HCT116 (cell line): ENCODE measurements around the gene OSGIN1. TPM values are rescaled to one million over a fixed set of nuclear protein-coding genes. Genes with fewer than 3 reads are reported as not detected.
"Not testable (repeated sequence)": the region's sequence is repeated elsewhere in the genome, so short reads cannot be mapped to it uniquely, and the experiment has no call there.

Experiments
- ATAC-seq: fragments of 200-7000 bp; cut with Tn5 transposase; 2 replicates; pipeline ENCODE4 v1.9.1; 2020; ENCODE audit warnings: mild to moderate bottlenecking, moderate library complexity
- BruUV-seq: library from RNA; stranded (reverse); fragments of 400-500 nt; replicated peaks from 2 replicates; lab custom pipeline; 2021; lab: Mats Ljungman, UMichigan
- CTCF ChIA-PET: fragments of 300-600 bp; sonication (Branson Sonifier 250); formaldehyde crosslinking; loops from one replicate; lab custom pipeline; 2021; ENCODE audit warnings: antibody characterized with exemption; lab: Charles Lee
- POLR2A ChIA-PET: fragments of 300-600, 350-600 bp; sonication (Branson Sonifier 250); formaldehyde crosslinking; loops from one replicate; lab custom pipeline; 2021; ENCODE audit warnings: antibody characterized with exemption; lab: Charles Lee
- RAD21 ChIA-PET, 2 experiments: fragments of 300-600 bp; sonication (Branson Sonifier 250); formaldehyde crosslinking; loops; one replicate each; lab custom pipeline; 2023; ENCODE audit warnings: low total read pairs in 2 of 2; ENCODE audit not compliant: uncharacterized antibody in 2 of 2, unreplicated experiment in 2 of 2, low non-redundant PET in 1 of 2; lab: Charles Lee
- DNase-seq: peaks from one replicate; pipeline ENCODE4 v3.0.0-alpha.2; 2010; ENCODE audit warnings: low read depth, low spot score
- H2AFZ ChIP-seq: fragments of 200-600 bp; shearing (Covaris generic), sonication (generic); 2 replicates; pipeline ENCODE4 v1.6.1; 2017; ENCODE audit warnings: low read depth, mixed run types, mixed read lengths, antibody characterized with exemption, low read length; ENCODE audit not compliant: poor library complexity, severe bottlenecking
- H3K27ac ChIP-seq: 2 replicates; pipeline ENCODE4 v1.5.1; 2012; ENCODE audit warnings: low read depth, low read length
- H3K27me3 ChIP-seq: fragments of 200-600 bp; sonication (generic); 2 replicates; pipeline ENCODE4 v1.6.1; 2016; ENCODE audit warnings: mixed run types, low read length, mixed read lengths; ENCODE audit not compliant: insufficient read depth
- H3K36me3 ChIP-seq, 2 experiments: fragments of 200-500 bp in 1 of 2; fragments of 200-600 bp in 1 of 2; sonication (Bioruptor generic) in 1 of 2; sonication (generic) in 1 of 2; 2 replicates each; pipeline versions ENCODE4 v1.5.1 to v1.6.1; 2014 to 2016; ENCODE audit warnings: low read length in 2 of 2, inconsistent platforms in 1 of 2, mixed read lengths in 1 of 2, mixed run types in 1 of 2; ENCODE audit not compliant: insufficient read depth in 2 of 2, control insufficient read depth in 1 of 2
- H3K4me1 ChIP-seq, 2 experiments: fragments of 200-600 bp in 1 of 2; sonication (generic) in 1 of 2; 2 replicates each; pipeline versions ENCODE4 v1.5.1 to v1.6.1; 2012 to 2017; ENCODE audit warnings: low read length in 2 of 2, inconsistent platforms in 1 of 2, mild to moderate bottlenecking in 1 of 2, mixed read lengths in 1 of 2, mixed run types in 1 of 2, moderate library complexity in 1 of 2; ENCODE audit not compliant: insufficient read depth in 2 of 2, control insufficient read depth in 1 of 2
- H3K4me2 ChIP-seq: fragments of 200-600 bp; sonication (generic); 2 replicates; pipeline ENCODE4 v1.6.1; 2017; ENCODE audit warnings: mixed run types, low read length, mixed read lengths
- H3K4me3 ChIP-seq, 2 experiments: fragments of 200-600 bp in 1 of 2; sonication (generic) in 1 of 2; replicated peaks in 1 of 2; 2 replicates each; pipeline ENCODE4 v1.5.1; 2011 to 2016; ENCODE audit warnings: low read length in 2 of 2, control low read depth in 1 of 2, low read depth in 1 of 2, mild to moderate bottlenecking in 1 of 2, mixed read lengths in 1 of 2, mixed run types in 1 of 2
- H3K79me2 ChIP-seq: fragments of 200-600 bp; sonication (generic); 2 replicates; pipeline ENCODE4 v1.6.1; 2017; ENCODE audit warnings: mild to moderate bottlenecking, mixed run types, low read length, moderate library complexity, mixed read lengths; ENCODE audit not compliant: insufficient read depth
- H3K9ac ChIP-seq: fragments of 200-600 bp; sonication (generic); 2 replicates; pipeline ENCODE4 v1.6.1; 2016; ENCODE audit warnings: low read length, mixed read lengths
- H3K9me2 ChIP-seq: fragments of 200-600 bp; sonication (generic), shearing (Covaris generic); 2 replicates; pipeline ENCODE4 v1.6.1; 2017; ENCODE audit warnings: mixed run types, mild to moderate bottlenecking, moderate library complexity; ENCODE audit not compliant: insufficient read depth
- H3K9me3 ChIP-seq, 2 experiments: fragments of 200-500 bp in 1 of 2; fragments of 200-600 bp in 1 of 2; sonication (Bioruptor generic) in 1 of 2; sonication (generic) in 1 of 2; 2 replicates each; pipeline ENCODE4 v1.6.1; 2014 to 2017; ENCODE audit warnings: low read length in 2 of 2, mixed read lengths in 2 of 2, inconsistent platforms in 1 of 2, low read depth in 1 of 2, mild to moderate bottlenecking in 1 of 2, mixed run types in 1 of 2, moderate library complexity in 1 of 2; ENCODE audit not compliant: control insufficient read depth in 1 of 2, insufficient read depth in 1 of 2
- H4K20me1 ChIP-seq: fragments of 200-600 bp; sonication (generic), shearing (Covaris generic); 2 replicates; pipeline ENCODE4 v1.6.1; 2017; ENCODE audit warnings: mixed run types, mild to moderate bottlenecking, moderate library complexity; ENCODE audit not compliant: insufficient read depth
- CBX3 ChIP-seq: IDR thresholded peaks from 2 replicates; pipeline ENCODE4 v1.6.1; 2012; ENCODE audit warnings: low read depth
- CEBPB ChIP-seq: IDR thresholded peaks from 2 replicates; pipeline ENCODE4 v1.6.1; 2012; ENCODE audit warnings: low read depth
- EGR1 ChIP-seq: IDR thresholded peaks from 2 replicates; pipeline ENCODE4 v1.6.1; 2012; ENCODE audit warnings: low read depth
- ELF1 ChIP-seq: IDR thresholded peaks from 2 replicates; pipeline ENCODE4 v1.6.1; 2012; ENCODE audit warnings: low read depth, borderline replicate concordance
- EZH2phosphoT487 ChIP-seq: fragments of 200-600 bp; IDR thresholded peaks from 2 replicates; pipeline ENCODE4 v1.6.1; 2018; ENCODE audit warnings: antibody characterized with exemption, borderline replicate concordance
- FOSL1 ChIP-seq: IDR thresholded peaks from 2 replicates; pipeline ENCODE4 v1.6.1; 2012; ENCODE audit warnings: low read depth
- POLR2AphosphoS5 ChIP-seq: IDR thresholded peaks from 2 replicates; pipeline ENCODE4 v1.6.1; 2011; ENCODE audit warnings: mild to moderate bottlenecking, low read depth, low read length, moderate library complexity
- RAD21 ChIP-seq: IDR thresholded peaks from 2 replicates; pipeline ENCODE4 v1.6.1; 2012; ENCODE audit warnings: low read depth, mild to moderate bottlenecking
- REST ChIP-seq: IDR thresholded peaks from 2 replicates; pipeline ENCODE4 v1.6.1; 2012; ENCODE audit warnings: low read depth
- SRF ChIP-seq: IDR thresholded peaks from 2 replicates; pipeline ENCODE4 v1.6.1; 2012; ENCODE audit warnings: low read depth
- TCF7L2 ChIP-seq: IDR thresholded peaks from 2 replicates; pipeline ENCODE4 v1.7.0; 2011; ENCODE audit warnings: borderline replicate concordance, inconsistent platforms; ENCODE audit not compliant: insufficient read depth, insufficient read length; ENCODE audit errors: extremely low read depth
- YY1 ChIP-seq: IDR thresholded peaks from 2 replicates; pipeline ENCODE4 v1.6.1; 2011; ENCODE audit warnings: low read length, low read depth, moderate library complexity, mild to moderate bottlenecking; ENCODE audit not compliant: insufficient replicate concordance; ENCODE audit errors: extremely low read depth
- ZNF274 ChIP-seq: fragments of 200-500 bp; sonication (Bioruptor generic); IDR thresholded peaks from 2 replicates; pipeline ENCODE4 v1.6.1; 2014; ENCODE audit warnings: mild to moderate bottlenecking, low read depth, low read length, inconsistent platforms
- intact Hi-C: fragments of 100-400 bp; cut with micrococcal nuclease; formaldehyde crosslinking; loops from 2 replicates; pipeline ENCODE4 v1.10.0; 2022
- total RNA-seq: library from RNA; stranded (reverse); gene quantifications from one replicate; pipeline ENCODE4 v1.2.1, GENCODE V29; 2021; ENCODE audit not compliant: unreplicated experiment
- TF ChIP-seq, protein P1 (sequence below): IDR thresholded peaks from 2 replicates; pipeline ENCODE4 v1.6.1; 2011; ENCODE audit warnings: mild to moderate bottlenecking, low read length, moderate library complexity; ENCODE audit not compliant: insufficient replicate concordance; ENCODE audit errors: extremely low read depth
- TF ChIP-seq, protein P2 (sequence below): IDR thresholded peaks from 2 replicates; pipeline ENCODE4 v1.6.1; 2012
- TF ChIP-seq, protein P3 (sequence below): IDR thresholded peaks from 2 replicates; pipeline ENCODE4 v1.6.1; 2012

The OSGIN1 gene
- total RNA-seq, 1 experiment from 2014 or later = 19.8 TPM

DNA sequence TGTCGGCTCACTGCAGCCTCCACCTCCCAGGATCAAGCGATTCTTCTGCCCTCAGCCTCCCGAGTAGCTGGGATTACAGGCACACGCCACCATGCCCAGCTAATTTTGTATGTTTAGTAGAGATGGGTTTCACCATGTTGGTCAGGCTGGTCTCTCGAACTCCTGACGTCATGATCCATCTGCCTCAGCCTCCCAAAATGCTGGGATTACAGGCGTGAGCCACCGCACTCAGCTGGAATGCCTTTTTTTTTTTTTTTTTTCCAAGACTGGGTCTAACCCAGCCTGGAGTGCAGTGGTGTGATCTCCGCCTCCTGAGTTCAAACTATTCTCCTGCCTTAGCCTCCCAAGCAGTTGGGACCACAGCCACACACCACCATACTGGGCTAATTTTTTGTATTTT is 11.5 kb upstream of the OSGIN1 start:
- CTCF ChIA-PET = interaction anchor here (0.6 kb wide), 1 partner anchor 96 kb away, joined by 3 read pairs; no protein-coding TSS in a partner anchor
- DNase-seq, H3K9ac ChIP-seq, H3K4me1 ChIP-seq, H3K27ac ChIP-seq, H3K36me3 ChIP-seq, ATAC-seq, BruUV-seq, H2AFZ ChIP-seq, H3K9me3 ChIP-seq, H4K20me1 ChIP-seq, intact Hi-C loops, H3K9me2 ChIP-seq, H3K4me2 ChIP-seq, POLR2A ChIA-PET, RAD21 ChIA-PET, H3K79me2 ChIP-seq, H3K4me3 ChIP-seq, H3K27me3 ChIP-seq: not testable (repeated sequence)

- H3K9ac ChIP-seq = no peak overlapping the region
- H3K27me3 ChIP-seq = no peaks in the 10 kb centered on the region
- no peaks in the 10 kb centered on the region for H3K36me3 ChIP-seq
- BruUV-seq = no TSS peak
- intact Hi-C loops = no loop called here
- ATAC-seq (no peak), DNase-seq (no peak)
- no peak overlapping the region for H3K27ac ChIP-seq
- no peak overlapping the region for H3K4me2 ChIP-seq
- ChIA-PET POLR2A (no interaction called here), CTCF (no interaction called here)
- no peak overlapping the region for H3K4me3 ChIP-seq
- H3K4me1 ChIP-seq = peaks cover 0 to 10% of the 10 kb centered on the region in 2 experiments; a peak in 1 of 4 replicates
- no peaks in the 10 kb centered on the region for H3K9me3 ChIP-seq
- H3K9me2 ChIP-seq = no peaks in the 10 kb centered on the region
- H2AFZ ChIP-seq = no peak overlapping the region
- TF ChIP-seq CBX3 (no peak), CEBPB (no peak), POLR2AphosphoS5 (no peak), SRF (no peak), TCF7L2 (no peak), EGR1 (no peak), REST (no peak), ZNF274 (no peak), YY1 (no peak), ELF1 (no peak), RAD21 (no peak), EZH2phosphoT487 (no peak), FOSL1 (no peak)
- TF ChIP-seq, protein P1, sequence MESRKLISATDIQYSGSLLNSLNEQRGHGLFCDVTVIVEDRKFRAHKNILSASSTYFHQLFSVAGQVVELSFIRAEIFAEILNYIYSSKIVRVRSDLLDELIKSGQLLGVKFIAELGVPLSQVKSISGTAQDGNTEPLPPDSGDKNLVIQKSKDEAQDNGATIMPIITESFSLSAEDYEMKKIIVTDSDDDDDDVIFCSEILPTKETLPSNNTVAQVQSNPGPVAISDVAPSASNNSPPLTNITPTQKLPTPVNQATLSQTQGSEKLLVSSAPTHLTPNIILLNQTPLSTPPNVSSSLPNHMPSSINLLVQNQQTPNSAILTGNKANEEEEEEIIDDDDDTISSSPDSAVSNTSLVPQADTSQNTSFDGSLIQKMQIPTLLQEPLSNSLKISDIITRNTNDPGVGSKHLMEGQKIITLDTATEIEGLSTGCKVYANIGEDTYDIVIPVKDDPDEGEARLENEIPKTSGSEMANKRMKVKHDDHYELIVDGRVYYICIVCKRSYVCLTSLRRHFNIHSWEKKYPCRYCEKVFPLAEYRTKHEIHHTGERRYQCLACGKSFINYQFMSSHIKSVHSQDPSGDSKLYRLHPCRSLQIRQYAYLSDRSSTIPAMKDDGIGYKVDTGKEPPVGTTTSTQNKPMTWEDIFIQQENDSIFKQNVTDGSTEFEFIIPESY = no peak
- TF ChIP-seq, protein P2, sequence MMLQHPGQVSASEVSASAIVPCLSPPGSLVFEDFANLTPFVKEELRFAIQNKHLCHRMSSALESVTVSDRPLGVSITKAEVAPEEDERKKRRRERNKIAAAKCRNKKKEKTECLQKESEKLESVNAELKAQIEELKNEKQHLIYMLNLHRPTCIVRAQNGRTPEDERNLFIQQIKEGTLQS = no peak
- TF ChIP-seq, protein P3, sequence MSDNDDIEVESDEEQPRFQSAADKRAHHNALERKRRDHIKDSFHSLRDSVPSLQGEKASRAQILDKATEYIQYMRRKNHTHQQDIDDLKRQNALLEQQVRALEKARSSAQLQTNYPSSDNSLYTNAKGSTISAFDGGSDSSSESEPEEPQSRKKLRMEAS = no peak
- TF ChIP-seq, all 23 proteins: peak for 0
- no peaks in the 10 kb centered on the region for H4K20me1 ChIP-seq
- RAD21 ChIA-PET = no interaction called here
- H3K79me2 ChIP-seq = no peaks in the 10 kb centered on the region
Observed at GRCh38 chr16:83942074-83942473, 11.0 kb upstream of the OSGIN1 start.
